ENCODE measurements around the gene EPOP. TPM values are rescaled to one million over a fixed set of nuclear protein-coding genes. Genes with fewer than 3 reads are reported as not detected.

EPOP gene
- total and polyA plus RNA-seq, 4 donors: 0.32 to 1.9 (median 1.1) TPM

DNA sequence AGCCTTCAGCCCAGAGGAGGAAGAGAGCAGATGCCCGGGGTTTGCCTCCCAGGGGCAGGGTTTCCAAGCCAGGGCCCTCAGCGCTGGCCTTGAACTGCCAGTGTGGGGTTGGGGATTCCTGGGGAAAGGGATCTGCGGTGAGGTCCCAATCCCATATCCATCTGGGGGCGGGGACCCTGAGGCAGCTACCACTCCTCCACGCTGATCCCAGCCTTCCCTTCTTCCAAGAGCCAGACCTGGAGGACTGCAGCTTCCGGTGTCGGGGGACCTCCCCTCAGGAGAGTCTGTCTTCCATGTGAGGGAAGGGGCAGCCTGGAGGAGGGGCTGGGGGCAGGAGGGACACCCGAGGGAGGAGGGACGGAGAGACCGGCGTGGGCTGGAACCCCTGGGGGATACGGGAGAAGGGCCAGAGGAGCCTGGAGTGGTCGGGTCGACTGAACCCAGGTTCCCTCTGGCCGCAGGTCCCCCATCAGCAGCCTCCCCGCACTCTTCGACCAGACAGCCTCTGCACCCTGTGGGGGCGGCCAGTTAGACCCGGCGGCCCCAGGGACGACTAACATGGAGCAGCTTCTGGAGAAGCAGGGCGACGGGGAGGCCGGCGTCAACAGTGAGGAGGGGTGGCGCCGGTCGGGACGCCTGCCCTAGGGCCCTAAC lies 44.7 kb upstream of the EPOP start:
- TF ChIP-seq TAF1 (conservative IDR thresholded peaks at IDR 0.05) (no peak), MAX (IDR thresholded peaks at IDR 0.05) (no peak), SP1 (IDR thresholded peaks at IDR 0.05) (no peak), ATF3 (IDR thresholded peaks at IDR 0.05) (no peak), HNF4G (IDR thresholded peaks at IDR 0.05) (no peak), HNF4A (conservative IDR thresholded peaks at IDR 0.05) (no peak), YY1 (IDR thresholded peaks at IDR 0.05) (no peak), RAD21 (IDR thresholded peaks at IDR 0.05) (no peak), RXRA (IDR thresholded peaks at IDR 0.05) (no peak), ZBTB33 (IDR thresholded peaks at IDR 0.05) (no peak)
- TF ChIP-seq, protein P1, sequence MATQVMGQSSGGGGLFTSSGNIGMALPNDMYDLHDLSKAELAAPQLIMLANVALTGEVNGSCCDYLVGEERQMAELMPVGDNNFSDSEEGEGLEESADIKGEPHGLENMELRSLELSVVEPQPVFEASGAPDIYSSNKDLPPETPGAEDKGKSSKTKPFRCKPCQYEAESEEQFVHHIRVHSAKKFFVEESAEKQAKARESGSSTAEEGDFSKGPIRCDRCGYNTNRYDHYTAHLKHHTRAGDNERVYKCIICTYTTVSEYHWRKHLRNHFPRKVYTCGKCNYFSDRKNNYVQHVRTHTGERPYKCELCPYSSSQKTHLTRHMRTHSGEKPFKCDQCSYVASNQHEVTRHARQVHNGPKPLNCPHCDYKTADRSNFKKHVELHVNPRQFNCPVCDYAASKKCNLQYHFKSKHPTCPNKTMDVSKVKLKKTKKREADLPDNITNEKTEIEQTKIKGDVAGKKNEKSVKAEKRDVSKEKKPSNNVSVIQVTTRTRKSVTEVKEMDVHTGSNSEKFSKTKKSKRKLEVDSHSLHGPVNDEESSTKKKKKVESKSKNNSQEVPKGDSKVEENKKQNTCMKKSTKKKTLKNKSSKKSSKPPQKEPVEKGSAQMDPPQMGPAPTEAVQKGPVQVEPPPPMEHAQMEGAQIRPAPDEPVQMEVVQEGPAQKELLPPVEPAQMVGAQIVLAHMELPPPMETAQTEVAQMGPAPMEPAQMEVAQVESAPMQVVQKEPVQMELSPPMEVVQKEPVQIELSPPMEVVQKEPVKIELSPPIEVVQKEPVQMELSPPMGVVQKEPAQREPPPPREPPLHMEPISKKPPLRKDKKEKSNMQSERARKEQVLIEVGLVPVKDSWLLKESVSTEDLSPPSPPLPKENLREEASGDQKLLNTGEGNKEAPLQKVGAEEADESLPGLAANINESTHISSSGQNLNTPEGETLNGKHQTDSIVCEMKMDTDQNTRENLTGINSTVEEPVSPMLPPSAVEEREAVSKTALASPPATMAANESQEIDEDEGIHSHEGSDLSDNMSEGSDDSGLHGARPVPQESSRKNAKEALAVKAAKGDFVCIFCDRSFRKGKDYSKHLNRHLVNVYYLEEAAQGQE (IDR thresholded peaks at IDR 0.05): no peak
- Histone ChIP-seq H3K4me3 (ENCODE audit: low read depth in 1 of 3, low read length in 3 of 3) (no peak overlapping the region), H3K9ac (ENCODE audit: low read depth in 1 of 2, low read length in 2 of 2) (no peak overlapping the region), H3K36me3 (ENCODE audit: control insufficient read depth in 4 of 4, insufficient read depth in 3 of 4, low read depth in 1 of 4, low read length in 3 of 4) (peaks cover 8 to 32% (median 8%) of the 10 kb centered on the region in 4 donors), H3K9me3 (ENCODE audit: control insufficient read depth in 4 of 4, low read length in 3 of 4) (no peaks in the 10 kb centered on the region), H3K27ac (ENCODE audit: low read depth in 1 of 2, low read length in 2 of 2) (no peak overlapping the region), H3K27me3 (ENCODE audit: control insufficient read depth in 4 of 4, insufficient read depth in 4 of 4, low read length in 3 of 4) (no peaks in the 10 kb centered on the region), H3K4me1 (ENCODE audit: control insufficient read depth in 4 of 4, insufficient read depth in 4 of 4, low read length in 3 of 4) (peaks cover 0 to 4% (median 0%) of the 10 kb centered on the region in 4 donors)
- DNase-seq (ENCODE audit: low spot score): no peak
- WGBS: 94% methylated on average over 29 of the region's 29 CpGs

GRCh38 chr17:38717139-38717745 lies 42.5 kb upstream of the EPOP start:
- Histone ChIP-seq H3K27ac (ENCODE audit: low read depth in 1 of 2, low read length in 2 of 2) (no peak overlapping the region), H3K27me3 (ENCODE audit: control insufficient read depth in 4 of 4, insufficient read depth in 4 of 4, low read length in 3 of 4) (no peaks in the 10 kb centered on the region), H3K4me3 (ENCODE audit: low read depth in 1 of 3, low read length in 3 of 3) (no peak overlapping the region), H3K36me3 (ENCODE audit: control insufficient read depth in 4 of 4, insufficient read depth in 3 of 4, low read depth in 1 of 4, low read length in 3 of 4) (peaks cover 8 to 48% (median 15%) of the 10 kb centered on the region in 4 donors), H3K9me3 (ENCODE audit: control insufficient read depth in 4 of 4, low read length in 3 of 4) (no peaks in the 10 kb centered on the region), H3K9ac (ENCODE audit: low read depth in 1 of 2, low read length in 2 of 2) (no peak overlapping the region), H3K4me1 (ENCODE audit: control insufficient read depth in 4 of 4, insufficient read depth in 4 of 4, low read length in 3 of 4) (peaks cover 0 to 4% (median 0%) of the 10 kb centered on the region in 4 donors)
- DNase-seq (ENCODE audit: low spot score): no peak
- WGBS: 84% methylated on average over 12 of the region's 12 CpGs
- no peak for TF ChIP-seq RAD21 (IDR thresholded peaks at IDR 0.05)
- TF ChIP-seq FOXA2 (IDR thresholded peaks at IDR 0.05): no peak
- TF ChIP-seq HNF4A (conservative IDR thresholded peaks at IDR 0.05): no peak
- no peak for TF ChIP-seq YY1 (IDR thresholded peaks at IDR 0.05)
- TF ChIP-seq TAF1 (conservative IDR thresholded peaks at IDR 0.05): no peak
- no peak for TF ChIP-seq GABPA (IDR thresholded peaks at IDR 0.05 in 1 of 2, conservative IDR thresholded peaks at IDR 0.05 in 1 of 2)
- no peak for TF ChIP-seq FOXA1 (IDR thresholded peaks at IDR 0.05)
- TF ChIP-seq EGR1 (IDR thresholded peaks at IDR 0.05; ENCODE audit: low read depth in 2 of 2): no peak
- no peak for TF ChIP-seq SP1 (IDR thresholded peaks at IDR 0.05)
- no peak for TF ChIP-seq HNF4G (IDR thresholded peaks at IDR 0.05)
- TF ChIP-seq MAX (IDR thresholded peaks at IDR 0.05): no peak
- TF ChIP-seq, protein P1 (IDR thresholded peaks at IDR 0.05): no peak
- TF ChIP-seq RXRA (IDR thresholded peaks at IDR 0.05): no peak
- TF ChIP-seq ATF3 (IDR thresholded peaks at IDR 0.05): no peak
- TF ChIP-seq ZBTB33 (IDR thresholded peaks at IDR 0.05): no peak
- TF ChIP-seq NR2F2 (IDR thresholded peaks at IDR 0.05): no peak
